ENCODE results near the gene MINPP1. TPM values are rescaled to one million over a fixed set of nuclear protein-coding genes. Genes with fewer than 3 reads are reported as not detected.

MINPP1 gene
- polyA plus RNA-seq, 1 experiment: 24.6 TPM

- DNase-seq (ENCODE audit: low read depth, low spot score): no peak
- Histone ChIP-seq H3K4me3 (ENCODE audit: low read depth, low read length) (no peak overlapping the region), H3K9me3 (ENCODE audit: control insufficient read depth, insufficient read depth, low read length) (no peaks in the 10 kb centered on the region; the same call in 1 of the 2 replicates), H3K27me3 (ENCODE audit: control insufficient read depth, insufficient read depth, low read length) (no peaks in the 10 kb centered on the region), H3K27ac (ENCODE audit: low read depth, low read length) (no peak overlapping the region)
- POLR2A ChIA-PET: no interaction called here
- TF ChIP-seq, protein P1, sequence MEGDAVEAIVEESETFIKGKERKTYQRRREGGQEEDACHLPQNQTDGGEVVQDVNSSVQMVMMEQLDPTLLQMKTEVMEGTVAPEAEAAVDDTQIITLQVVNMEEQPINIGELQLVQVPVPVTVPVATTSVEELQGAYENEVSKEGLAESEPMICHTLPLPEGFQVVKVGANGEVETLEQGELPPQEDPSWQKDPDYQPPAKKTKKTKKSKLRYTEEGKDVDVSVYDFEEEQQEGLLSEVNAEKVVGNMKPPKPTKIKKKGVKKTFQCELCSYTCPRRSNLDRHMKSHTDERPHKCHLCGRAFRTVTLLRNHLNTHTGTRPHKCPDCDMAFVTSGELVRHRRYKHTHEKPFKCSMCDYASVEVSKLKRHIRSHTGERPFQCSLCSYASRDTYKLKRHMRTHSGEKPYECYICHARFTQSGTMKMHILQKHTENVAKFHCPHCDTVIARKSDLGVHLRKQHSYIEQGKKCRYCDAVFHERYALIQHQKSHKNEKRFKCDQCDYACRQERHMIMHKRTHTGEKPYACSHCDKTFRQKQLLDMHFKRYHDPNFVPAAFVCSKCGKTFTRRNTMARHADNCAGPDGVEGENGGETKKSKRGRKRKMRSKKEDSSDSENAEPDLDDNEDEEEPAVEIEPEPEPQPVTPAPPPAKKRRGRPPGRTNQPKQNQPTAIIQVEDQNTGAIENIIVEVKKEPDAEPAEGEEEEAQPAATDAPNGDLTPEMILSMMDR (IDR thresholded peaks at IDR 0.05; ENCODE audit: low read depth, low read length): no peak
- CTCF ChIA-PET: no interaction called here
These were observed 4.0 kb upstream of the MINPP1 start for GRCh38 chr10:87500646-87501048.

DNA sequence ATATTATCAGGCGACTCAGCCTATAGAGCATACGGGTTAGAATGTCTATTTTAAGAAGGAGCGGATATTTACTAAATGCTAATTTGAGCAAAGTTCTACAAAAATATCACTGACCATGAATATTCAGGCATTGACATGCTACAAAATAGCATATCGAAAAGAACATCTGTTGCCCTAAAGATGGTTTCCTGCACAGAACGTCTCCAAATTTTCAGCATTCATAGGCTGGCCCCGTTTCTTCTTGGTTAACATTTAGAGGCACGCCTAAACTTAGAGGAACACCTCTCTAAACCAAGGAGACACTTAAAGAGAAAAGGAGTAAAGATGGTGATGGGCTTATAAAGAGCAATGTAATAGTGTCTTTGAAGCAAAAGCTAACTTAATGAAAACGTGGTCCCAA lies 1.3 kb upstream of the MINPP1 start:
- ChIA-PET POLR2A (no interaction called here), CTCF (no interaction called here)
- Histone ChIP-seq H3K27me3 (ENCODE audit: control insufficient read depth, insufficient read depth, low read length) (no peaks in the 10 kb centered on the region), H3K9me3 (ENCODE audit: control insufficient read depth, insufficient read depth, low read length) (no peaks in the 10 kb centered on the region; the same call in 1 of the 2 replicates), H3K4me3 (ENCODE audit: low read depth, low read length) (no peak overlapping the region), H3K27ac (ENCODE audit: low read depth, low read length) (no peak overlapping the region)
- DNase-seq (ENCODE audit: low read depth, low spot score): no peak
- TF ChIP-seq, protein P1 (IDR thresholded peaks at IDR 0.05; ENCODE audit: low read depth, low read length): no peak

DNA sequence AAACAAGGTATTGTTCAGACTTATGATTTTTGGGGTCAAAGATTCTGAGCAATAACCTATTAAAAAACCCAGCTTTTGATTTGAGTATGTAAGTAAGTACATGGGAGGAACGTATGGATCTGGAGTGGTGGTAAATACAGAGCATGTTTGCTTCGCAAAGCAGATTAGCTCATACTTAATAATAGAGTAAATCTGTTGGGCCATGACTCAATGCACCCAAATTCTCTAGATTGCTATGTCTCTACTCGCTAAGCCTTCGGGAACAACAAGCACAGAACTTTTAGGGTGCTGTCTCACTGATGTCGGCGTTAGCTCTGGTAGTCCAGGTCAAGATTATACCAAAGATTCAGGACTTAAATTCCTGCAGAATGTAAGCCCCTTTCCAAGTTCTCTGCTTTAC lies 807 bp upstream of the MINPP1 start:
- CTCF ChIA-PET: interaction anchor here (0.6 kb wide), 1 partner anchor 565 kb away, joined by 4 read pairs; no protein-coding TSS in a partner anchor
- H3K9me3 ChIP-seq (ENCODE audit: control insufficient read depth, insufficient read depth, low read length): no peaks in the 10 kb centered on the region; the same call in 1 of the 2 replicates
- peak overlapping the region; percentile 94 for H3K27ac ChIP-seq (ENCODE audit: low read depth, low read length)
- no peak for DNase-seq (ENCODE audit: low read depth, low spot score)
- H3K27me3 ChIP-seq (ENCODE audit: control insufficient read depth, insufficient read depth, low read length): no peaks in the 10 kb centered on the region
- TF ChIP-seq, protein P1 (IDR thresholded peaks at IDR 0.05; ENCODE audit: low read depth, low read length): no peak
- peak overlapping the region; percentile 88 for H3K4me3 ChIP-seq (ENCODE audit: low read depth, low read length)
- POLR2A ChIA-PET: interaction anchor here (0.6 to 1.6 kb wide), 4 partner anchors 28 to 358 kb away, joined by 3 to 4 read pairs (median 4); no protein-coding TSS in a partner anchor

DNA sequence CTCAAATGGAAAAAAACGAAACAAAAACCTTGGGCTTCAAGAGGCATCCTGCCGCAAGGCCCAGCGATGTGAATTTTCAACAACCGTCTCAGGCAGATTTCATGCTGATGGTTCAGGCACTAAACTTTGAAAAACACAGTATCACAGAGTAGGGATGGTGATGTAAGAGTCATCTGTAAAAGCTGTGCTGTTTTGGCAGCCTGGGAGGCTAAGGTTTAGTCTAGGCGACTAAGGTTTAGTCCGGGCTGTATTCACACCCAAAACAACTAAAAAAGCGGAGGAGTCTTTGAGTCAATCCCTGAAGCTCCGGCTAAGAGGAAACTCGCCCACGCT lies 420 bp upstream of the MINPP1 start:
- no peaks in the 10 kb centered on the region for H3K27me3 ChIP-seq (ENCODE audit: control insufficient read depth, insufficient read depth, low read length)
- peak overlapping the region; percentile 88 for H3K4me3 ChIP-seq (ENCODE audit: low read depth, low read length)
- no peaks in the 10 kb centered on the region; the same call in 1 of the 2 replicates for H3K9me3 ChIP-seq (ENCODE audit: control insufficient read depth, insufficient read depth, low read length)
- ChIA-PET CTCF (interaction anchor here (0.6 kb wide), 1 partner anchor 565 kb away, joined by 4 read pairs; no protein-coding TSS in a partner anchor), POLR2A (interaction anchor here (0.6 to 1.6 kb wide), 4 partner anchors 28 to 358 kb away, joined by 3 to 4 read pairs (median 4); no protein-coding TSS in a partner anchor)
- peak overlapping the region; percentile 94 for H3K27ac ChIP-seq (ENCODE audit: low read depth, low read length)
- no peak for DNase-seq (ENCODE audit: low read depth, low spot score)
- TF ChIP-seq, protein P1 (IDR thresholded peaks at IDR 0.05; ENCODE audit: low read depth, low read length): no peak

DNA sequence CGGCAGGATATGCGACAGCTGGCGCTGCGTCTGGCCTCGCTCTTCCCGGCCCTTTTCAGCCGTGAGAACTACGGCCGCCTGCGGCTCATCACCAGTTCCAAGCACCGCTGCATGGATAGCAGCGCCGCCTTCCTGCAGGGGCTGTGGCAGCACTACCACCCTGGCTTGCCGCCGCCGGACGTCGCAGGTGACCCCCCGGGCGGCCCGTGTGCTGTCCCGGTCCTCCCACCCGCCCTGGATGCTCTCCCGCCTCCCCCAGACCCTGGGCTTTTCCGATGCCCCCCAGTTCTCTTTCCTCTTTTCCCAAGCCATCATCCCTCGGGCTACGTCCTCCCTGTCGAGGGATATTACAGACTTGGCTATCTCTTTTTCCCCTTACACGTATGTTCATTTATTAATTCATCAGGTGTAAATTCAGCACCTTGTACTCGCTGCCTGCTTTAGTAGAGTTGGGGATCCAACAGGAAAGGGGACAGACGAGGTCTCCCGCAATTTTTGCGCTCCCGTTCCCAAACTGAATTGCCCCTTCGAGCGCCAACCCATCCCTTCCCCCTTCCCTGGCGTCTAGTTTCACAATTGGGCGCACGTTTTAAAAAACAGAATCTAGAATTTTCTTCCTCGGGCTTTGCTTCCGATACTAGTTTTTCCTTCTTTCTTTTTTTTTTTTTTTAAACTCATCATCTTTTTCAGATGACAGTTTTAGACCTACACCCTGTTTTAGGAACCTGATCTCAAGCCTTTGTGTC lies 846 bp downstream of the MINPP1 start:
- TF ChIP-seq, protein P1 (IDR thresholded peaks at IDR 0.05; ENCODE audit: low read depth, low read length): peak; percentile 67
- Histone ChIP-seq H3K27me3 (ENCODE audit: control insufficient read depth, insufficient read depth, low read length) (no peaks in the 10 kb centered on the region), H3K4me3 (ENCODE audit: low read depth, low read length) (peak overlapping the region; percentile 88), H3K9me3 (ENCODE audit: control insufficient read depth, insufficient read depth, low read length) (no peaks in the 10 kb centered on the region; the same call in 1 of the 2 replicates), H3K27ac (ENCODE audit: low read depth, low read length) (peak overlapping the region; percentile 69)
- ChIA-PET POLR2A (interaction anchor here (0.6 to 1.6 kb wide), 2 partner anchors 356 to 391 kb away, joined by 3 to 4 read pairs; no protein-coding TSS in a partner anchor), CTCF (interaction anchor here (1.0 kb wide), 1 partner anchor 291 kb away, joined by 4 read pairs; no protein-coding TSS in a partner anchor)
- DNase-seq (ENCODE audit: low read depth, low spot score): no peak
